Caco-2 (cell line): ENCODE data around the gene SAC3D1. TPM values are rescaled to one million over a fixed set of nuclear protein-coding genes. Genes with fewer than 3 reads are reported as not detected.
A peak's percentile ranks its signal among the peaks of the same experiment; 100 is the strongest.

Source experiments
- BruUV-seq: library from RNA; stranded (reverse); fragments of 400-500 nt; replicated peaks from 2 replicates; lab custom pipeline; 2021; lab: Mats Ljungman, UMichigan
- CTCF ChIA-PET: fragments of 300-600 bp; sonication (Branson Sonifier 250); formaldehyde crosslinking; loops from one replicate; lab custom pipeline; 2022; ENCODE audit warnings: antibody characterized with exemption; lab: Charles Lee
- POLR2A ChIA-PET: fragments of 300-600 bp; sonication (Branson Sonifier 250); formaldehyde crosslinking; loops from one replicate; lab custom pipeline; 2022; ENCODE audit warnings: antibody characterized with exemption; lab: Charles Lee
- DNase-seq, 2 experiments: peaks; one replicate each; pipeline versions ENCODE4 v3.0.0 to v3.0.0-alpha.2; 2020 to 2022
- H3K27me3 ChIP-seq: replicated peaks from 2 replicates; pipeline ENCODE4 v1.6.0; 2011; ENCODE audit warnings: low read length; ENCODE audit not compliant: control insufficient read depth, insufficient read depth
- H3K36me3 ChIP-seq: 2 replicates; pipeline ENCODE4 v1.5.1; 2011; ENCODE audit warnings: low read length; ENCODE audit not compliant: control insufficient read depth, insufficient read depth
- H3K4me1 ChIP-seq: fragments of 250-450 bp; sonication (Bioruptor Pico); 2 replicates; pipeline ENCODE4 v1.5.1; 2020; ENCODE audit warnings: mild to moderate bottlenecking
- H3K4me3 ChIP-seq: 2 replicates; pipeline ENCODE4 v1.5.1; 2011; ENCODE audit warnings: low read depth, mild to moderate bottlenecking, control low read depth, low read length
- H3K9me3 ChIP-seq: fragments of 250-450 bp; sonication (Bioruptor Pico); 2 replicates; pipeline ENCODE4 v1.5.1; 2020; ENCODE audit warnings: mild to moderate bottlenecking, moderate library complexity
- H3K27ac Mint-ChIP-seq: one replicate; pipeline ENCODE4 v1.8.0; 2022; ENCODE audit warnings: mixed read lengths; ENCODE audit not compliant: unreplicated experiment
- H3K27me3 Mint-ChIP-seq: one replicate; pipeline ENCODE4 v1.8.0; 2022; ENCODE audit warnings: mixed read lengths; ENCODE audit not compliant: insufficient read depth, unreplicated experiment
- H3K36me3 Mint-ChIP-seq: one replicate; pipeline ENCODE4 v1.8.0; 2022; ENCODE audit warnings: mild to moderate bottlenecking, mixed read lengths; ENCODE audit not compliant: insufficient read depth, unreplicated experiment
- H3K4me1 Mint-ChIP-seq: one replicate; pipeline ENCODE4 v1.8.0; 2022; ENCODE audit warnings: low read depth, mixed read lengths; ENCODE audit not compliant: unreplicated experiment
- H3K4me3 Mint-ChIP-seq: one replicate; pipeline ENCODE4 v1.8.0; 2022; ENCODE audit warnings: mild to moderate bottlenecking, moderate library complexity, mixed read lengths; ENCODE audit not compliant: unreplicated experiment
- H3K9me3 Mint-ChIP-seq: one replicate; pipeline ENCODE4 v1.8.0; 2022; ENCODE audit warnings: mixed read lengths; ENCODE audit not compliant: unreplicated experiment
- CTCF ChIP-seq, 2 experiments: fragments of 200-600 bp in 1 of 2; IDR thresholded peaks; 1 replicate in 1 of 2; 2 replicates in 1 of 2; pipeline versions ENCODE4 v1.5.1 to v1.8.0; 2011 to 2022; ENCODE audit warnings: antibody characterized with exemption in 1 of 2, control low read depth in 1 of 2, inconsistent platforms in 1 of 2, low read depth in 1 of 2, low read length in 1 of 2, mild to moderate bottlenecking in 1 of 2, moderate library complexity in 1 of 2; ENCODE audit not compliant: insufficient read depth in 1 of 2, severe bottlenecking in 1 of 2, unreplicated experiment in 1 of 2
- intact Hi-C: fragments of 100-400 bp; cut with micrococcal nuclease; formaldehyde crosslinking; loops from one replicate; pipeline ENCODE4 v1.10.0; 2022; ENCODE audit not compliant: unreplicated experiment
- total RNA-seq: library from RNA; stranded (reverse); gene quantifications from 2 replicates; pipeline ENCODE4 v1.2.3, GENCODE V29; 2022

Gene SAC3D1
- total RNA-seq, 1 experiment from 2014 or later, result 21.2 TPM

- Histone ChIP-seq H3K36me3 (no peaks in the 10 kb centered on the region), H3K9me3 (no peaks in the 10 kb centered on the region), H3K4me1 (no peaks in the 10 kb centered on the region; the same call in 1 of the 2 replicates), H3K27me3 (no peaks in the 10 kb centered on the region), H3K4me3 (peak within 1 kb of the TSS; percentile 66)
- DNase-seq, result peak; percentile 95 to 96
- Mint-ChIP-seq H3K27ac (peak within 1 kb of the TSS; percentile 49), H3K36me3 (no peaks in the 10 kb centered on the region), H3K27me3 (no peaks in the 10 kb centered on the region), H3K9me3 (no peaks in the 10 kb centered on the region), H3K4me1 (peaks cover 7% of the 10 kb centered on the region), H3K4me3 (peak within 1 kb of the TSS; percentile 63)
- TSS peak; percentile 84 for BruUV-seq
- intact Hi-C loops, result loop anchor here (1.0 to 5.0 kb wide), 3 partner anchors 13 to 55 kb away; partner anchors contain the start of genes ARL2, CDCA5 and ZFPL1
- peak; percentile 83 to 88 for TF ChIP-seq CTCF (IDR thresholded peaks at IDR 0.05; ENCODE audit: insufficient read depth in 1 of 2, low read depth in 1 of 2, low read length in 1 of 2, severe bottlenecking in 1 of 2, unreplicated experiment in 1 of 2)
- CTCF ChIA-PET, result interaction anchor here (0.6 to 1.9 kb wide), 5 partner anchors 13 to 39 kb away, joined by 3 to 12 read pairs (median 4); partner anchors contain the start of genes ARL2 and SAC3D1
- POLR2A ChIA-PET, result interaction anchor here (0.5 kb wide), 1 partner anchor 92 kb away, joined by 3 read pairs; no protein-coding TSS in a partner anchor
Observed at GRCh38 chr11:65027213-65028067, 13.6 kb upstream of the SAC3D1 start, which contains the start of gene SNX15. Gene SNX15 (plus strand): TSS chr11:65027439. CDS start chr11:65027538, 99 bp downstream.

- Mint-ChIP-seq H3K36me3 (no peaks in the 10 kb centered on the region), H3K27ac (no peak overlapping the region), H3K4me1 (peaks cover 7% of the 10 kb centered on the region), H3K9me3 (no peaks in the 10 kb centered on the region), H3K27me3 (no peaks in the 10 kb centered on the region), H3K4me3 (no peak overlapping the region)
- Histone ChIP-seq H3K4me3 (no peak overlapping the region), H3K9me3 (no peaks in the 10 kb centered on the region), H3K36me3 (no peaks in the 10 kb centered on the region), H3K4me1 (no peaks in the 10 kb centered on the region), H3K27me3 (no peaks in the 10 kb centered on the region)
- intact Hi-C loops, result no loop called here
- TF ChIP-seq CTCF (IDR thresholded peaks at IDR 0.05; ENCODE audit: insufficient read depth in 1 of 2, low read depth in 1 of 2, low read length in 1 of 2, severe bottlenecking in 1 of 2, unreplicated experiment in 1 of 2), result no peak
- no TSS peak for BruUV-seq
- ChIA-PET POLR2A (interaction anchor here (0.6 kb wide), 1 partner anchor 279 kb away, joined by 3 read pairs; no protein-coding TSS in a partner anchor), CTCF (interaction anchor here (0.6 kb wide), 1 partner anchor 1010 kb away, joined by 4 read pairs; no protein-coding TSS in a partner anchor)
- no peak for DNase-seq
Observed at GRCh38 chr11:65032216-65032615, 8.8 kb upstream of the SAC3D1 start.

GRCh38 chr11:65034423-65034822, 6.6 kb upstream of the SAC3D1 start:
- H3K9me3 ChIP-seq, result no peaks in the 10 kb centered on the region
- no peak for DNase-seq
- no peaks in the 10 kb centered on the region for H3K27me3 ChIP-seq
- TF ChIP-seq CTCF (IDR thresholded peaks at IDR 0.05; ENCODE audit: insufficient read depth in 1 of 2, low read depth in 1 of 2, low read length in 1 of 2, severe bottlenecking in 1 of 2, unreplicated experiment in 1 of 2), result no peak
- Mint-ChIP-seq H3K9me3 (no peaks in the 10 kb centered on the region), H3K36me3 (no peaks in the 10 kb centered on the region), H3K4me3 (no peak overlapping the region), H3K4me1 (no peaks in the 10 kb centered on the region), H3K27ac (no peak overlapping the region), H3K27me3 (no peaks in the 10 kb centered on the region)
- no TSS peak for BruUV-seq
- ChIA-PET CTCF (no interaction called here), POLR2A (no interaction called here)
- intact Hi-C loops, result no loop called here
- H3K36me3 ChIP-seq, result no peaks in the 10 kb centered on the region
- no peaks in the 10 kb centered on the region for H3K4me1 ChIP-seq
- no peak overlapping the region for H3K4me3 ChIP-seq
